K562 (cell line): Measurements from ENCODE around the gene ATP10B. TPM values are rescaled to one million over a fixed set of nuclear protein-coding genes. Genes with fewer than 3 reads are reported as not detected.

ENCODE experiments used
- ATAC-seq: fragments of 200-7000 bp; cut with Tn5 transposase; 3 replicates; pipeline ENCODE4 v1.9.1; 2020; ENCODE audit warnings: moderate library complexity
- BruUV-seq: library from RNA; stranded (reverse); fragments of 400-500 nt; replicated peaks from 2 replicates; lab custom pipeline; 2021; lab: Mats Ljungman, UMichigan
- CTCF ChIA-PET: fragments of 300-600 bp; formaldehyde crosslinking; extraction: SDS; loops from one replicate; lab custom pipeline; 2021; ENCODE audit warnings: low intra/inter-chr PET ratio; lab: Yijun Ruan, JAX
- POLR2A ChIA-PET: fragments of 300-600, 350-650 bp; sonication (Branson Sonifier 250); formaldehyde crosslinking; extraction: SDS; loops from one replicate; lab custom pipeline; 2021; ENCODE audit warnings: antibody characterized with exemption, inconsistent platforms; lab: Yijun Ruan, JAX
- DNase-seq, 4 experiments: peaks; one replicate each; pipeline versions ENCODE4 v3.0.0 to v3.0.0-alpha.2; 2011 to 2018; ENCODE audit warnings: low spot score in 3 of 4, mixed read lengths in 3 of 4; ENCODE audit errors: extremely low read depth in 1 of 4
- FAIRE-seq: peaks from 2 replicates; lab custom pipeline; 2011; peaks lifted over from hg19 to GRCh38; lab: Jason Lieb, UNC
- H2AFZ ChIP-seq: 2 replicates; pipeline ENCODE4 v1.6.0; 2011; ENCODE audit warnings: low read depth, low read length, control low read depth, inconsistent platforms
- H3K27ac ChIP-seq: fragments of 200-600 bp; 3 replicates; pipeline ENCODE4 v1.8.0; 2011; ENCODE audit warnings: low read depth, mild to moderate bottlenecking, control low read depth, inconsistent platforms, low read length, moderate library complexity, mixed read lengths; ENCODE audit errors: extremely low read depth
- H3K27me3 ChIP-seq, 2 experiments: fragments of 300-600 bp in 1 of 2; 2 replicates in 1 of 2; 3 replicates in 1 of 2; pipeline versions ENCODE4 v1.6.0 to v1.8.0; 2011; ENCODE audit warnings: inconsistent platforms in 2 of 2, low read length in 2 of 2, mild to moderate bottlenecking in 1 of 2, mixed read lengths in 1 of 2, moderate library complexity in 1 of 2; ENCODE audit not compliant: control insufficient read depth in 2 of 2, insufficient read depth in 2 of 2
- H3K36me3 ChIP-seq: fragments of 300-600 bp; 3 replicates; pipeline ENCODE4 v1.8.0; 2011; ENCODE audit warnings: mild to moderate bottlenecking, low read length, inconsistent platforms; ENCODE audit not compliant: control insufficient read depth, insufficient read depth
- H3K4me1 ChIP-seq, 2 experiments: fragments of 200-600 bp in 1 of 2; replicated peaks in 1 of 2; 2 replicates in 1 of 2; 3 replicates in 1 of 2; pipeline versions ENCODE4 v1.5.1 to v1.8.0; 2011; ENCODE audit warnings: inconsistent platforms in 2 of 2, low read length in 2 of 2, mild to moderate bottlenecking in 1 of 2, mixed read lengths in 1 of 2, moderate library complexity in 1 of 2; ENCODE audit not compliant: control insufficient read depth in 2 of 2, insufficient read depth in 2 of 2
- H3K4me2 ChIP-seq: 2 replicates; pipeline ENCODE4 v1.6.1; 2011; ENCODE audit warnings: low read length, control low read depth, inconsistent platforms, mixed read lengths; ENCODE audit not compliant: insufficient read depth
- H3K4me3 ChIP-seq: fragments of 200-600 bp; sonication (generic), shearing (Covaris generic); 2 replicates; pipeline ENCODE4 v1.5.1; 2016; ENCODE audit warnings: control low read depth, inconsistent platforms
- H3K79me2 ChIP-seq: fragments of 200-600 bp; 3 replicates; pipeline ENCODE4 v1.8.0; 2011; ENCODE audit warnings: low read length, inconsistent platforms; ENCODE audit not compliant: control insufficient read depth, insufficient read depth
- H3K9ac ChIP-seq, 2 experiments: 2 replicates each; pipeline versions ENCODE4 v1.6.0 to v1.6.1; 2011; ENCODE audit warnings: low read depth in 2 of 2, low read length in 2 of 2, control low read depth in 1 of 2, inconsistent platforms in 1 of 2, mild to moderate bottlenecking in 1 of 2, mixed read lengths in 1 of 2; ENCODE audit not compliant: insufficient read depth in 1 of 2
- H3K9me1 ChIP-seq: one replicate; pipeline ENCODE4 v1.6.0; 2011; ENCODE audit warnings: inconsistent platforms, mild to moderate bottlenecking, low read length, moderate library complexity; ENCODE audit not compliant: control insufficient read depth, insufficient read depth
- H3K9me3 ChIP-seq: replicated peaks from 2 replicates; pipeline ENCODE4 v1.5.1; 2011; ENCODE audit warnings: low read depth, low read length, inconsistent platforms; ENCODE audit not compliant: control insufficient read depth, insufficient read depth
- H4K20me1 ChIP-seq: replicated peaks from 2 replicates; pipeline ENCODE4 v1.6.1; 2011; ENCODE audit warnings: low read length, inconsistent platforms, mixed read lengths; ENCODE audit not compliant: control insufficient read depth, insufficient read depth
- ATF6 ChIP-seq: sonication (generic); formaldehyde crosslinking; IDR thresholded peaks from 2 replicates; pipeline ENCODE4 v1.4.0; 2020; ENCODE audit warnings: mild to moderate bottlenecking, missing genetic modification reagents
- COPS2 ChIP-seq: fragments of 450-650 bp; conservative IDR thresholded peaks from 2 replicates; pipeline ENCODE4 v1.6.1; 2016; ENCODE audit warnings: mild to moderate bottlenecking, moderate library complexity
- MAFG ChIP-seq: fragments of 450-650 bp; conservative IDR thresholded peaks from 2 replicates; pipeline ENCODE4 v1.6.1; 2016; ENCODE audit warnings: missing genetic modification characterization, missing compliant biosample characterization
- NFXL1 ChIP-seq: fragments of 450-650 bp; formaldehyde crosslinking; IDR thresholded peaks from 2 replicates; pipeline ENCODE4 v1.4.0; 2021; ENCODE audit warnings: mild to moderate bottlenecking
- SMARCB1 ChIP-seq: IDR thresholded peaks from 2 replicates; pipeline ENCODE4 v1.6.1; 2011; ENCODE audit warnings: improper control_type of control experiment, low read depth; ENCODE audit not compliant: insufficient read length
- SMARCC2 ChIP-seq: fragments of 450-650 bp; IDR thresholded peaks from 2 replicates; pipeline ENCODE4 v1.6.1; 2017; ENCODE audit warnings: antibody characterized with exemption, moderate library complexity, mild to moderate bottlenecking, low read depth
- SP2 ChIP-seq: IDR thresholded peaks from 2 replicates; pipeline ENCODE4 v1.6.1; 2011; ENCODE audit warnings: mild to moderate bottlenecking, low read depth, low read length, moderate library complexity; ENCODE audit not compliant: poor library complexity, severe bottlenecking; ENCODE audit errors: extremely low read depth
- ZBTB11 ChIP-seq, 3 experiments: fragments of 200-800 bp in 1 of 3; fragments of 250-450 bp in 1 of 3; fragments of 450-650 bp in 1 of 3; sonication (Bioruptor Pico) in 1 of 3; sonication (Bioruptor generic) in 1 of 3; formaldehyde crosslinking in 1 of 3; IDR thresholded peaks; 2 replicates each; pipeline versions ENCODE4 v1.6.1 to v1.8.0; 2016 to 2022; ENCODE audit warnings: mild to moderate bottlenecking in 2 of 3, missing genetic modification characterization in 2 of 3, missing compliant biosample characterization in 1 of 3, moderate library complexity in 1 of 3
- ZC3H4 ChIP-seq: sonication (generic); formaldehyde crosslinking; IDR thresholded peaks from 2 replicates; pipeline ENCODE4 v1.9.0; 2021; ENCODE audit warnings: missing genetic modification reagents, borderline replicate concordance
- ZNF561 ChIP-seq: fragments of 450-650 bp; formaldehyde crosslinking; conservative IDR thresholded peaks from 2 replicates; pipeline ENCODE4 v1.4.0; 2020; ENCODE audit warnings: mild to moderate bottlenecking, moderate library complexity
- WGBS: fragments of 100-300 bp; shearing (Covaris generic); methylation state at CpG from one replicate; pipeline ENCODE4 v1.1.6; 2016; ENCODE audit warnings: low coverage, mixed read lengths; ENCODE audit not compliant: insufficient coverage; ENCODE audit errors: missing lambda C conversion rate; 5-methylcytosine and 5-hydroxymethylcytosine counted together
- in situ Hi-C: fragments of 300-500 bp; cut with MboI; formaldehyde crosslinking; loops from 4 replicates; pipeline ENCODE4 v1.15.0; 2018; ENCODE audit warnings: inconsistent platforms, mixed read lengths
- intact Hi-C: fragments of 100-400 bp; cut with micrococcal nuclease; formaldehyde crosslinking; loops from 2 replicates; pipeline ENCODE4 v1.14.2; 2022
- polyA plus RNA-seq, 8 experiments: library from polyadenylated mRNA; depleted of rRNA in 4 of 8; stranded (reverse) in 5 of 8; unstranded in 3 of 8; fragments of >200 nt; fragmentation: Nextera tagmentation in 2 of 8; fragmentation: Illumina TruSeq in 1 of 8; extraction: Ambion mirVana in 2 of 8; extraction: Trizol in 1 of 8; gene quantifications; 2 replicates each; pipeline versions ENCODE4 v1.2.1 to v1.2.3, GENCODE V29; 2011 to 2014; ENCODE audit warnings: inconsistent platforms in 1 of 8, missing spikeins in 1 of 8
- total RNA-seq, 7 experiments: library from RNA; depleted of rRNA in 6 of 7; stranded (reverse); fragments of >200 nt in 6 of 7; fragmentation: Illumina TruSeq in 2 of 7; extraction: Trizol in 2 of 7; gene quantifications; 2 replicates each; pipeline versions ENCODE4 v1.2.1 to v1.2.3, GENCODE V29; 2011 to 2021; ENCODE audit warnings: low replicate concordance in 1 of 7

Gene ATP10B
- total and polyA plus RNA-seq, 9 of the 15 experiments (the other 6 are each of a cell fraction or from before 2014, with no cell fraction given), result 0.04 TPM; not detected in 8

- TF ChIP-seq SP2 (no peak), ZBTB11 (CRISPR knock-in tag; IDR thresholded peaks at IDR 0.05) (no peak)
Observed at GRCh38 chr5:160638161-160638742, 213.8 kb downstream of the ATP10B start (continued).

GRCh38 chr5:160637357-160638090, 214.5 kb downstream of the ATP10B start:
- Histone ChIP-seq H3K9me1 (no peaks in the 10 kb centered on the region), H3K27me3 (no peaks in the 10 kb centered on the region), H2AFZ (no peak overlapping the region), H3K9ac (no peak overlapping the region), H3K4me1 (no peaks in the 10 kb centered on the region), H3K79me2 (no peaks in the 10 kb centered on the region), H3K4me3 (no peak overlapping the region), H3K9me3 (no peaks in the 10 kb centered on the region), H4K20me1 (no peaks in the 10 kb centered on the region), H3K27ac (no peak overlapping the region), H3K4me2 (no peak overlapping the region), H3K36me3 (no peaks in the 10 kb centered on the region)
- in situ Hi-C loops, result no loop called here
- no peak for DNase-seq
- no peak for ATAC-seq
- POLR2A ChIA-PET, result no interaction called here
- BruUV-seq, result no TSS peak
- no peak for FAIRE-seq
- intact Hi-C loops, result no loop called here
- CTCF ChIA-PET, result no interaction called here
- WGBS, result 4% methylated on average over 4 of the region's 4 CpGs
- TF ChIP-seq ZNF561 (no peak), ZC3H4 (no peak), SMARCC2 (no peak), COPS2 (no peak), SMARCB1 (no peak), MAFG (tag) (no peak), ATF6 (CRISPR knock-in tag) (no peak), NFXL1 (CRISPR knock-in tag) (no peak)
